ENCODE measurements around the gene RNF8.

The RNF8 gene

DNA sequence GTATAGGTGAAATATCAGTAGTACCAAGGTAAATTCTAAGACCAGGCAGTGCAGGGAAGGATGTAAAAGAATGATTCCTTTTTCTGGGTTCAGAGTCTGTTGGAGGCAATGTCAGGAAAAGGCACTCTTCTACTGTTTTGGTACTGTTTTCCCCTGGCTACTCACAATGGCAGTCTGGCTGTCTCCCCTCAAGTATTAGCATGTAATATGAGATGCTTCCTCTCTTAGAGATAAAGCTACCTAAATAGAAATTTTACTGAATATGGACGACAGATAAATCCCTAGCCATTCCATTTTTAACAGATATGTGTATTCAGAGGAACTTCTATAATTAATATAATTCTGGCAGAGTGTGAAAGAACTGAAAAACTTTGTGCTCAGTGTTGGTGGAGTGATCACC, 3.5 kb downstream of the RNF8 start:
- Histone ChIP-seq H3K9me3 (ENCODE audit: control insufficient read depth, insufficient read depth, low read length) (no peaks in the 10 kb centered on the region), H3K4me3 (ENCODE audit: low read length) (no peak overlapping the region), H3K4me1 (ENCODE audit: control insufficient read depth, insufficient read depth, low read length) (no peaks in the 10 kb centered on the region), H3K27ac (ENCODE audit: low read length) (no peak overlapping the region), H3K36me3 (ENCODE audit: control insufficient read depth, insufficient read depth, low read length) (no peaks in the 10 kb centered on the region; the same call in 1 of the 2 replicates), H3K27me3 (ENCODE audit: control insufficient read depth, insufficient read depth, low read length) (no peaks in the 10 kb centered on the region)
- no CpG with 5 or more reads among the region's 1 CpG for WGBS (ENCODE audit: insufficient coverage, insufficient read length)
- no peak for DNase-seq (ENCODE audit: low read depth, low spot score)

DNA sequence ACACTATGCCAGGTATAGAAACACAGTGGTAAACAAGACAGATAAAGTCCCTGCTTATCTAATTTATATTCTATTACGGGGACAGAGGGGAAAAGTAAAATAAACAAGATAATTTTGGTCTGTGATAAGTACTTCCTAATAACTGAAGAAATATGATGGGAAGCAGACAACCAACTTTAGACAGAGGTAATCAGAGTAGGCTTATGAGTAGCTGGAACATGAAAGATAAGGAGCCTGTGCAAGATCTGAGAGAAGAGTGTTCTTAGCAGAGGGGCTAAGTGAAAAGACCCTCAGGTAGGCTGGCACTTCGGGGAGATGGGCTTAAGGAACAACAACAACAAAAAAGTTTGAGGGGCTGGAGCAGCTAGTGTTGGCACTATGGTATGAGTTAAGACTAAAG, 4.1 kb downstream of the RNF8 start:
- Histone ChIP-seq H3K9me3 (ENCODE audit: control insufficient read depth, insufficient read depth, low read length) (no peaks in the 10 kb centered on the region), H3K4me1 (ENCODE audit: control insufficient read depth, insufficient read depth, low read length) (no peaks in the 10 kb centered on the region), H3K4me3 (ENCODE audit: low read length) (no peak overlapping the region), H3K27me3 (ENCODE audit: control insufficient read depth, insufficient read depth, low read length) (no peaks in the 10 kb centered on the region), H3K27ac (ENCODE audit: low read length) (no peak overlapping the region), H3K36me3 (ENCODE audit: control insufficient read depth, insufficient read depth, low read length) (no peaks in the 10 kb centered on the region; the same call in 1 of the 2 replicates)
- DNase-seq (ENCODE audit: low read depth, low spot score): no peak
- no CpG with 5 or more reads among the region's 2 CpGs for WGBS (ENCODE audit: insufficient coverage, insufficient read length)

DNA sequence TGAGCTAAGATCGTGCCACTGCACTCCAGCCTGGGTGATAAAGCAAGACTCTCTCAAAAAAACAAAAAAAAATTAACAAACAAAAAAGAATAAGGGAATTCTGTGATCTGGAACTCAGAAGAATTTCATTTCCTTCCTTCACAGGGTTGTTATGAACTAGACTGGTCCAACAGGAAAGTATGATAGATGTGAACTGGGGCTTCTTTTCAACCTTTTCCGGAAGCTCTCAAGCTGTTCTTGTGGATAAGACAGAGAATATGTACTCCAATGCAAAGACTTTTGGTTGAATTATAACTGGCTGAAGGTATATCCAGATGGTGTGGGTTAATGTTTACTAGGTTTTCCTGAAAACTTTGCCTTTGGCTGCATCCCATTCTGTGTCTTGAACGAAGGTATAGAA, 5.3 kb downstream of the RNF8 start:
- no CpG with 5 or more reads among the region's 3 CpGs for WGBS (ENCODE audit: insufficient coverage, insufficient read length)
- no peaks in the 10 kb centered on the region for H3K4me1 ChIP-seq (ENCODE audit: control insufficient read depth, insufficient read depth, low read length)
- no peaks in the 10 kb centered on the region; the same call in 1 of the 2 replicates for H3K36me3 ChIP-seq (ENCODE audit: control insufficient read depth, insufficient read depth, low read length)
- no peaks in the 10 kb centered on the region for H3K9me3 ChIP-seq (ENCODE audit: control insufficient read depth, insufficient read depth, low read length)
- H3K27me3 ChIP-seq (ENCODE audit: control insufficient read depth, insufficient read depth, low read length): no peaks in the 10 kb centered on the region
- DNase-seq (ENCODE audit: low read depth, low spot score): no peak
- no peak overlapping the region for H3K27ac ChIP-seq (ENCODE audit: low read length)
- no peak overlapping the region for H3K4me3 ChIP-seq (ENCODE audit: low read length)

DNA sequence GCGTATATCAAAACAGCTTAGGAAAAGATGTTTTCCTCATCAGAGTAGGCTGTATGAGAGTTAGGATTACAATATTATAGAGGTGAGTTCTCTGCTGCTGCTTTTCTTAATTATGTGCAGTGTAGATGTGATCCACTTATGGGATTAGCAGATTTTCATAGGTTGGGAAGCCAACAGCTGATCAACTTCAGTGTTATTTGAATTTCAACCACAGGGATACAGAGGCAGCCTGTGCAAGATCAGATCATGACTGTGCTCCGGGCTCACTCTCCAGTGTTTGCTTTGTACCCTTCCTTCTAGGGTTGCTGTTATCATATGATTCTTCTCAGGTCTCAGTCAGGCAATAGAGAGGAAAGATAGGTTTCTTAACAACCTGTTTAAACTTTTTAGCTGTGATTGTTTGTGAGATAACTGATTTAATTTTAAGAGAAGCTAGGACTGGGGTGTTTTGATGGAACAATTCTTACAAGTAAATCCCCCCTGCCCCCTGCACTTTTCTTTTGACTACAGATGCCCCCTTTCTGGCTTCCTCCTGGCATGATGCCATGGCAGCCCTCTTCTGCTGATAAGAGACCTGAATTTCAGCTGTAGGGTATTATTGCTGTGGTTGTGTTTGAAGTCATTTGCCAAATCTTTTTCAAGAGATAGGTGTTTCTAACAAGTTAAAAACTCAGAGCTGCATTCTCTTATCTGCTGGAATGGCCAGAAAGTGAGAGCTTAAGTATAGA, 8.5 kb downstream of the RNF8 start:
- Histone ChIP-seq H3K4me1 (ENCODE audit: control insufficient read depth, insufficient read depth, low read length) (no peaks in the 10 kb centered on the region), H3K9me3 (ENCODE audit: control insufficient read depth, insufficient read depth, low read length) (no peaks in the 10 kb centered on the region), H3K27me3 (ENCODE audit: control insufficient read depth, insufficient read depth, low read length) (no peaks in the 10 kb centered on the region), H3K27ac (ENCODE audit: low read length) (no peak overlapping the region), H3K4me3 (ENCODE audit: low read length) (no peak overlapping the region), H3K36me3 (ENCODE audit: control insufficient read depth, insufficient read depth, low read length) (no peaks in the 10 kb centered on the region; the same call in 1 of the 2 replicates)
- no peak for DNase-seq (ENCODE audit: low read depth, low spot score)
- WGBS (ENCODE audit: insufficient coverage, insufficient read length): no CpG with 5 or more reads among the region's 2 CpGs

DNA sequence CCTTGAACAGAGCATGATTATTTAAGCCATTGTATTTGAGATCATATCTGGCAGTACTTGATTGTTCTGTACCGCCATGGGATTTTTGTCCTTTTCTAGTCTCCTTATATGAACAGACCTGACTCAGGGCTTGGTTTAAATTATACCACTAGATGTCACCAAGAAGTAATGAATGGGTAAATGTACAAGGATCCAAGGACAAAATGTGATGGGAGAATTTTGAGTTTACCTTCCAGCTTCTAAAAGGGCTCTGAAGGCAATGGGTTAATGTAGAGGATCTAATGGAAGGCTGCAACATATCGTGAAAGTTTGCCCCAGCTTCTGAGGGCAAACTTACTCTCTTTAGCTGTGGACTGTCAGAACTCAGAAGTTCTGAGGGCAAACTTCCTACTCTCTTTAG, 12.0 kb downstream of the RNF8 start:
- no peaks in the 10 kb centered on the region for H3K27me3 ChIP-seq (ENCODE audit: control insufficient read depth, insufficient read depth, low read length)
- no peak overlapping the region for H3K27ac ChIP-seq (ENCODE audit: low read length)
- no peak for DNase-seq (ENCODE audit: low read depth, low spot score)
- H3K4me1 ChIP-seq (ENCODE audit: control insufficient read depth, insufficient read depth, low read length): no peaks in the 10 kb centered on the region
- H3K9me3 ChIP-seq (ENCODE audit: control insufficient read depth, insufficient read depth, low read length): no peaks in the 10 kb centered on the region
- WGBS (ENCODE audit: insufficient coverage, insufficient read length): no CpG with 5 or more reads among the region's 2 CpGs
- peaks cover 8% of the 10 kb centered on the region; the same call in 1 of the 2 replicates for H3K36me3 ChIP-seq (ENCODE audit: control insufficient read depth, insufficient read depth, low read length)
- H3K4me3 ChIP-seq (ENCODE audit: low read length): no peak overlapping the region

DNA sequence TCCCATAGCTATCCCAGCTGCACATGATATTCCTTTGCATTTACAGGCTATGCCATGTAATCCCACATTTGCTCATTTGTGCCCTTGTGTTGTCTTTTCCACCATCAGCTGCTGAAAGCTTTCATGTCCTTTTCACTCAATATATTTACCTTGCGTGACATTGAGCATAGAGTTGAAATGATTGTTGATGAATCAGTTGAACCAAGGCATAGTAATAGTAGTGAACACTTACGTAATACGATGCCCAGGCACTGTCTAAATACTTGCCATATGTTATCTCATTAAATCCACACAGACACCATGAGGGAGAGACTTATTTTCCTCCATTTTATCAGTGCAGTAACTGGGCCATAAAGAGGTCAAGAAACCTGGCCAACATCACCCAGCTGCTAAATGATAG, 13.1 kb downstream of the RNF8 start:
- no CpG with 5 or more reads among the region's 3 CpGs for WGBS (ENCODE audit: insufficient coverage, insufficient read length)
- Histone ChIP-seq H3K27ac (ENCODE audit: low read length) (no peak overlapping the region), H3K9me3 (ENCODE audit: control insufficient read depth, insufficient read depth, low read length) (no peaks in the 10 kb centered on the region), H3K4me1 (ENCODE audit: control insufficient read depth, insufficient read depth, low read length) (no peaks in the 10 kb centered on the region), H3K4me3 (ENCODE audit: low read length) (no peak overlapping the region), H3K27me3 (ENCODE audit: control insufficient read depth, insufficient read depth, low read length) (no peaks in the 10 kb centered on the region), H3K36me3 (ENCODE audit: control insufficient read depth, insufficient read depth, low read length) (peaks cover 15% of the 10 kb centered on the region; the same call in 1 of the 2 replicates)
- DNase-seq (ENCODE audit: low read depth, low spot score): no peak

DNA sequence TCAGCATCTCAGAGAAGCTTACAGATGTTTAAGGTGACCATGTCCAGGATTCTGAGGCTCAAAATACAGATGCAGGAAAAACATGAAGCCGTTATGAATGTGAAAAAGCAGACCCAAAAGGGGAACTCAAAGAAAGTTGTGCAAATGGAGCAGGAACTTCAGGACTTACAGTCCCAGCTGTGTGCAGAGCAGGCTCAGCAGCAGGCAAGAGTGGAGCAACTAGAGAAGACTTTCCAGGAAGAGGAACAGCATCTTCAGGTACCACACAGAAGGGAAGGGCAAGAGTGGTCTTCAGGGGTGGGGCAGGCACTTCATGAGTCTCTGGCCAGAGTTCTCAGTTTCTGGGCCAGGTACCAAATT, 15.2 kb downstream of the RNF8 start:
- no peak overlapping the region for H3K4me3 ChIP-seq (ENCODE audit: low read length)
- no CpG with 5 or more reads among the region's 1 CpG for WGBS (ENCODE audit: insufficient coverage, insufficient read length)
- peaks cover 17% of the 10 kb centered on the region; the same call in 1 of the 2 replicates for H3K36me3 ChIP-seq (ENCODE audit: control insufficient read depth, insufficient read depth, low read length)
- H3K9me3 ChIP-seq (ENCODE audit: control insufficient read depth, insufficient read depth, low read length): no peaks in the 10 kb centered on the region
- DNase-seq (ENCODE audit: low read depth, low spot score): no peak
- no peak overlapping the region for H3K27ac ChIP-seq (ENCODE audit: low read length)
- no peaks in the 10 kb centered on the region for H3K4me1 ChIP-seq (ENCODE audit: control insufficient read depth, insufficient read depth, low read length)
- no peaks in the 10 kb centered on the region for H3K27me3 ChIP-seq (ENCODE audit: control insufficient read depth, insufficient read depth, low read length)

DNA sequence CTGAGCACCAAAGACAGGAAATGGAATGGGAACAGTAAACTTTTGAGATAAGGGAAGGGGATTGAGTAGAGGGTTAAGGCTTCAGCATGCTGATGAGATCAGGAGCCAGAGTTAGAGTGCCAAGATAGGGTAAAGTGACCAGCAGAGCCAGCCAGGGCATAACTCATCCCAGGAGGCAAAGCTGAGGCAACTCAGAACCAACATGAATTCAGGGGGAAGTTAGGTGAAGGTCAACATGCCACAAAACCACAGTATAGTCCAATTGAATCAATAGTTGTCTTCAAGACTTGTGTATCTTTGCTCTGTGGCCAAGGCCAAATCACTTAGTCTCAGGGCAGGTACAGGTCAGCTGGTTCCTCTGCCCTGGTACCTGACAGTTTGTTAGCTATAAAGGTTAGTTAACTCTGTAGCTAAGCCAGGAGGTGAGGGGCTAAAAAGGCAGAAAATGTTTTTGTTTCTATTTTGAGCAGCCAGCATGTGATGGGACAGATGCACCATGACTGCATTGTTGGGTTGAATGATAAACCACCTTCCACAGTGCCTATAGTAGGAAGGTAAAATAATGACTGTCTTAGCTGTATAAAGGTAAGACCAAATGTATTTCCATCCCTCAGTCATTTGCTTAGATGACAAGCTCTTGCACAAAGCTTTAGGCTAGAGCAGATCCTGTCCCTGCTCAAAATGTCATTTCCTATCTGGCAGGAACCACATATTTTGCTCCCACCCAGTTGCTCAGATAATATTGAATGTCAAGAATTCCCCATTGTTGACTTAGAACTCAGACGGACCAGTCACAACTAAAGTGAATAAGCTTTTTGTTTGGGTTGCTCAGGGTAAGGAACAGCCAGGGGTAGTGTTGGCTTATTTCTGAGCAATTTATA, 15.8 kb downstream of the RNF8 start:
- Histone ChIP-seq H3K9me3 (ENCODE audit: control insufficient read depth, insufficient read depth, low read length) (no peaks in the 10 kb centered on the region), H3K4me1 (ENCODE audit: control insufficient read depth, insufficient read depth, low read length) (no peaks in the 10 kb centered on the region), H3K36me3 (ENCODE audit: control insufficient read depth, insufficient read depth, low read length) (peaks cover 17% of the 10 kb centered on the region; the same call in 1 of the 2 replicates), H3K4me3 (ENCODE audit: low read length) (no peak overlapping the region), H3K27me3 (ENCODE audit: control insufficient read depth, insufficient read depth, low read length) (no peaks in the 10 kb centered on the region; the same call in 1 of the 2 replicates), H3K27ac (ENCODE audit: low read length) (no peak overlapping the region)
- no peak for DNase-seq (ENCODE audit: low read depth, low spot score)
- WGBS (ENCODE audit: insufficient coverage, insufficient read length): no CpG with 5 or more reads among the region's 1 CpG

DNA sequence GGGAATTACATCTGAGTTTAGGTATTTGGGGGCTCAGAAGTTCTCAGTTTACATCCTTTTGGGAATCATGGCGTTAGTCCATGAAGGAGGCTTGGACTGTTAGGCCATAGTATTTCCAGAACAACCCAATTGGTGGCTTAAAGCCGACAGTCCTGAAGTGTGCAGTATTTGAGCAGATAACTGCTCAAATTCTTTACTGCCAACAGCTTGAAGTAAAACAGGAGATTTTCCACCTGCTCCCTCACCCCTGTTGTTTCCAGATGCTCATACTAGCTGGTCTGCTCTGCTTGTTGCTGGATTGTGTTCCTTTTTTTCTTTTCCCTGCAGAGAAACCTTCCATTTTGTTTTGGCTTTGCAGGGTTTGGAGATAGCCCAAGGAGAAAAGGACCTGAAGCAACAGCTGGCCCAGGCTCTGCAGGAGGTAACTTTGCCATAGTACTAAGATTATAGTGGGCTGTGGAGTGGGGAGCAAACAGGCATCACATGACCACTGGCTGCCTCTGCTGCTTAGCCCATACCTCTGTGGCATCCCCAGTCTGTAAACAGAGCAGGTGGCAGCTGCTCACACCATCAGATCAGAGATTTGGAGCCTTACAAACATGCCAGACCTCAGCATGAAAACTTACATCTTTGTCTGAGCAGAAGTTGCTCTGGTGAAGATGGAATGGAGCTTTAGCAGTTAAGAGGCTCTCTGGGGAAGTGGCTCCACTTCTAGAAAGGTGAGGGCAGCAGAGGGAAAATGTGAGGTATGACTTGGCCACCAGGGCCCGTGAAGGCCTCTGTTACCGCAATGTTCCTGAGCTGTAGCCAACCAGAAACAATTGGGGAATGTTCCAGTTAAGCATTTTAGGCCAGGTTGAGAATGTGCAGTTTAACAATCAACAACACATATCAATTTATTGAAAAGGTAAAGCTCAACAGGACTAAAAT, 17.6 kb downstream of the RNF8 start:
- H3K4me1 ChIP-seq (ENCODE audit: control insufficient read depth, insufficient read depth, low read length): no peaks in the 10 kb centered on the region
- WGBS (ENCODE audit: insufficient coverage, insufficient read length): no CpG with 5 or more reads among the region's 4 CpGs
- peaks cover 17% of the 10 kb centered on the region; the same call in 1 of the 2 replicates for H3K36me3 ChIP-seq (ENCODE audit: control insufficient read depth, insufficient read depth, low read length)
- no peak for DNase-seq (ENCODE audit: low read depth, low spot score)
- no peaks in the 10 kb centered on the region for H3K9me3 ChIP-seq (ENCODE audit: control insufficient read depth, insufficient read depth, low read length)
- no peak overlapping the region for H3K4me3 ChIP-seq (ENCODE audit: low read length)
- H3K27ac ChIP-seq (ENCODE audit: low read length): no peak overlapping the region
- H3K27me3 ChIP-seq (ENCODE audit: control insufficient read depth, insufficient read depth, low read length): no peaks in the 10 kb centered on the region; the same call in 1 of the 2 replicates

DNA sequence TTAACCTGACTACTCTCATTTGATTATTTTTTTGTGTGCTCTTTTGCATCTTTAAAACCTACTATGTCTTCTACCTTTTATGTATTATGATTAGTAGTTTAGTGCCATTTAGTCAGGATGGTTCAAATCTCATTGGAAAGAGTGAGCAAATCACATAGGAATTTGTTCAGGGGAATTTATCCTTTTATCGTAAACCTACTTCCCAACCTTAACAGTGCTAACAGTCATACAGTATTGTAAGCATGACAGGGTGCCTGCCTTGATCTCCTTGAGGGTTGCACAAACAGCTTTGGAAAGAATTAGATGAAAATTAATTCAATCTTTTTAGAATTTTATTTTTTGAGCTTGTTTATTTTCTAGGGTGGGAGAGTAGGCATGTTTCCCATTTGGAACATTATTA, 18.3 kb downstream of the RNF8 start:
- no peak for DNase-seq (ENCODE audit: low read depth, low spot score)
- no peaks in the 10 kb centered on the region for H3K4me1 ChIP-seq (ENCODE audit: control insufficient read depth, insufficient read depth, low read length)
- no peak overlapping the region for H3K4me3 ChIP-seq (ENCODE audit: low read length)
- peaks cover 17% of the 10 kb centered on the region; the same call in 1 of the 2 replicates for H3K36me3 ChIP-seq (ENCODE audit: control insufficient read depth, insufficient read depth, low read length)
- WGBS (ENCODE audit: insufficient coverage, insufficient read length): no CpG with 5 or more reads among the region's 1 CpG
- H3K27ac ChIP-seq (ENCODE audit: low read length): no peak overlapping the region
- H3K27me3 ChIP-seq (ENCODE audit: control insufficient read depth, insufficient read depth, low read length): no peaks in the 10 kb centered on the region; the same call in 1 of the 2 replicates
- H3K9me3 ChIP-seq (ENCODE audit: control insufficient read depth, insufficient read depth, low read length): no peaks in the 10 kb centered on the region

Data from iPS DF 6.9 (cell line).